ENCODE results near the gene SERTAD3. TPM values are rescaled to one million over a fixed set of nuclear protein-coding genes. Genes with fewer than 3 reads are reported as not detected.
"Not testable (repeated sequence)": the region's sequence is repeated elsewhere in the genome, so short reads cannot be mapped to it uniquely, and the experiment has no call there.

Gene SERTAD3
- total and polyA plus RNA-seq, 2 donors = 32.2 to 43.8 TPM

DNA sequence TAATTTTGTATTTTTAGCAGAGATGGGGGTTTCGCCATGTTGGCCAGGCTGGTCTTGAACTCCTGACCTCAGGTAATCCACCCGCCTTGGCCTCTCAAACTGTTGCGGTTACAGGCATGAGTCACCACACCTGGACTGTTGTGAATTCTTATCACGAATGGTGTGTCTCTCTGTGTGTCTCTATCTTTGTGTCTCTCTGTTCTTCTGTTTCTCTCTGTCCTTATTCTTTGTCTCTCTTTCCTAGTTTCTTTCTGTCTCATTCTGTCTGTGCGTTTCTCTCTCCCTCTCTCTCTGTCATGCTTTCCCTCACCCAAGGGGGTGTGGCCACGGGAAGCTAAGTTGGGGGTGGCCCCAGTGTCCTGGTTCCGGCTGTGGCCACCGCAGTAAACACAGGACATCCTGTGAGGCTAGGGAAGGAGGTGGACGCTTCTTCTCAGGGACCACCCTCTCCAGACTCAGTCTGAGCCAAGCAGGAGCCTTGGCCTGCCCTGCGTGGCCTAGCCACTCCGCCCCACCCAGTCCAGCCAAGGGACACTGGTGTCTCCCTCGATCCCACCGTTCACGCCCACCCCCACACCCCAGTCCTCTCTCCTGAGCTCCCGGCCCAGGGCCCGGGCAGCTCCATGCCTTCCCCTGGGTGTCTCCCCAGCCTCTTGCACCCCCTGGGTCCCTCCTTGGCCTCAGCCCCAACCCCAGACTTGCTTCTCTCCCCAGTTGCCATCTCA is 27.1 kb downstream of the SERTAD3 start:
- WGBS = 40% methylated on average over 16 of the region's 16 CpGs
- no peaks in the 10 kb centered on the region for H3K4me1 ChIP-seq (ENCODE audit: insufficient read depth)
- no peak overlapping the region for H3K4me3 ChIP-seq (ENCODE audit: low read depth, low read length)
- H3K27ac ChIP-seq (ENCODE audit: low read depth) = peak overlapping the region; percentile 91
- no peaks in the 10 kb centered on the region for H3K36me3 ChIP-seq (ENCODE audit: insufficient read depth)
- DNase-seq (ENCODE audit: extremely low spot score) = no peak

DNA sequence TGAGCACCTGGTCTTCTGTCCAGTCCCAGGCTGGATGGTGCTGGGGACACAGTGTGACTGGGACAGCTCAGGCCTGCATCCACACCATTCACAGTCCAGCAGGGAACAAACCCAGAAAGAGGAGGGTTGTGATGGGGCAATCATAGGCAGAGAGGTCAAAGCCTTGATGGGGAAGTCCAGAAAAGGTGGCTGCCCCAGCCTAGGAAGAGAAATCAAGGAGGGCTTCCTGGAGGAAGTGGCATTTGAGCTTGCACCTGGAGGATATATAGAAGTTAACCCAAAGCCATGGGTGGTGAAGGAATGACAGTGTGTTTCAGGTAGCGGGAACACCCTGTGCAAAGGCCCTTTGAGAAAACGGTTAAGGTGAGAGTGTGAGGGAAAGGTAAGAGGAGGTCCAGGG is 28.4 kb downstream of the SERTAD3 start:
- no peak for DNase-seq (ENCODE audit: extremely low spot score)
- no peaks in the 10 kb centered on the region for H3K36me3 ChIP-seq (ENCODE audit: insufficient read depth)
- H3K27ac ChIP-seq (ENCODE audit: low read depth) = no peak overlapping the region
- WGBS = 98% methylated on average over 2 of the region's 2 CpGs
- H3K4me1 ChIP-seq (ENCODE audit: insufficient read depth) = no peaks in the 10 kb centered on the region
- no peak overlapping the region for H3K4me3 ChIP-seq (ENCODE audit: low read depth, low read length)

DNA sequence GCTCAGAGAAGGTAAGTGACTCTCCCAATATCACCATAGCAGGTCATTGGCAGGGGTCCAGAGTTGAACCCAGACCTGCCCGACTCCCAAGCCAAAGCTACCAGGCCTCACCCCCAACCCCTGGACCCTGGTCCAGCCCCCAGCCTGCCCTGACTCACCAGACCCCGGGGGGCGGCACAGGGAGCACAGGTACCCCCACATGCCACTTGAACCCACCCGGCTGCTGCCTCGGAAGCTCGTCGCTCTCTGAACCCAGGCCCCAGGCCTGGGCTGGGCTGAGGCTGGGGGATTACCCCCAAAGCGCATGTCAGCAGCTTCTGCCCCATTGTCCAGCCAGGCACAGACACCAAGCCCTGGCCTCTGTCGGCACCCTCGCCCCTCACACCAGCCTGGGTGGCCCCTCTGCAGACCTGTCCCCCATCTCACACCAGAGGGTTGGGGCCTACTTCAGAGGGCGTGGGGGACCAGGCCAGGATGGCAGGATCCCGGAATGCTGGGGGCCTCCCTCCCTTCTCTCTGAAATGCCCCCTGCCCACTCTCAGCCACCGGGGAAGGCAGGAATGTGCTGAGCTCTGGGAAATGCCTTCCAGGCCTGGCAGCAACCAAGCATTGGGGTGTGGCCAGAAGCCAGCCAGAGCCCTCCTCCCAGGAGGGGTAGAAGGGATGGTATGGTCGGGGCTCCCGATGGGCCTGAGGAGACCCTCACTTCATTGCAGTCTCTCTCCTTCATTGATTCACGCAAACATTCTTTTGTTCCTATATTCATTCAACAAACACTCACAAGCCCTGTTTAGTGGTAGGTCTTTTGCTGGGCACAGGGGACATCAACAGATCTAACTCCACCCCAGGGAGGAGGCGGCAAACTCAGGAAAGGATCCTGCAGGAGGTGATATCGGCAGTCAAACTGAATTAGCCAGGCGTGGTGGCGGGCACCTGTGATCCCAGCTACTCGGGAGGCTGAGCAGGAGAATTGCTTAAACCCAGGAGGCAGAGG is 29.3 kb downstream of the SERTAD3 start:
- WGBS = 83% methylated on average over 21 of the region's 21 CpGs
- DNase-seq (ENCODE audit: extremely low spot score) = no peak
- no peaks in the 10 kb centered on the region for H3K4me1 ChIP-seq (ENCODE audit: insufficient read depth)
- no peak overlapping the region for H3K4me3 ChIP-seq (ENCODE audit: low read depth, low read length)
- H3K27ac ChIP-seq (ENCODE audit: low read depth) = no peak overlapping the region
- no peaks in the 10 kb centered on the region for H3K36me3 ChIP-seq (ENCODE audit: insufficient read depth)

DNA sequence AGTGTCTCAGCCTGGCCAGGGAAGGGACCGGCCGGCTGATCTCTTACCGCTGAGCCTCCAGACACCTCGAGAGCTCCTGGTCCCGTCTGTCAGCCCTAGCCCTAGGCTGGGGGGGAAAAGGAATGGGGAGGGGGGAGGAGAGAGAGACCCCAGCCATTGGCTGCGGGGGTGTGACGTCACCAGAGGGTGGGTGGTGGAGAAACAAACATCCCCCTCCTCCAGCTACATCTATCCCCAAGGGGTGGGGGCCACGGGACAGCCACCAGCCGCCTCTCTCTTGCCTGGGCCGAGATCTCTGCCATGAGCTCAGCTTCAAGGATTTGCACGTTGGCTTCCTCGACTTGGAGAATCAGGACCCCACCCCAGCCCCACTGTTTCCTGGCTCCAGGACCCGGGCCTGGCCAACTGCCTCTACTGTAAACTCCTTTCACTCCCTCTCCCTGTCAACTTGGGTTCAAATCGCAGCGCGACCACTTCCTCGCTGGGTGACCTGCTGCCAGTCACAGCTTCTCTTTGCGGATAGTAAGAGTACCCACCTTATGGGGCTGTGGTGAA is 30.8 kb downstream of the SERTAD3 start, which contains the start of gene PRX:
Gene PRX (minus strand): TSS at position 88 of the 555 bp plus-strand sequence. CDS start 5,446 bp downstream, outside the sequence.
- no peak within 1 kb of the TSS for H3K27ac ChIP-seq (ENCODE audit: low read depth)
- H3K4me3 ChIP-seq (ENCODE audit: low read depth, low read length) = no peak within 1 kb of the TSS
- 28% methylated on average over 18 of the region's 18 CpGs for WGBS
- H3K36me3 ChIP-seq (ENCODE audit: insufficient read depth) = no peaks in the 10 kb centered on the region
- H3K4me1 ChIP-seq (ENCODE audit: insufficient read depth) = no peaks in the 10 kb centered on the region
- no peak for DNase-seq (ENCODE audit: extremely low spot score)

DNA sequence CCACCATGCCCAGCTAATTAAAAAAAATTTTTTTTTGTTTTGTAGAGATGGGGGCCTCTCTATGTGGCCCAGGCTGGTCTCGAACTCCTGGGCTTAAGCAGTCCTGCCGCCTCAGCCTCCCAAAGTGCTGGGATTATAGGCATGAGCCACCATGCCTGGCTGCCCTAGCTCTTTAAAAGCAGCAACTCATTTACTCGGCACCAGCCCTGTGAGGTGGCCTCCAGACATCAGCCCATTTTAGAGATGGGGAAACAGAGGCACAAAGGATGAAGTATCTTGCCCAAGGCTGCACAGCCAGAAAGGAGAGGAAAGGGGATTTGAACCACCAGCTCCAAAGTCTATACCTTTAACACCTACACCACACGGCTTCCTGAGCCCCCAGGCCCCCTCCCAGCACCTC is 31.3 kb downstream of the SERTAD3 start:
- Histone ChIP-seq H3K4me3 (ENCODE audit: low read depth, low read length) (no peak overlapping the region), H3K36me3 (ENCODE audit: insufficient read depth) (no peaks in the 10 kb centered on the region), H3K4me1 (ENCODE audit: insufficient read depth) (no peaks in the 10 kb centered on the region), H3K27ac (ENCODE audit: low read depth) (no peak overlapping the region)
- 69% methylated on average over 4 of the region's 4 CpGs for WGBS
- no peak for DNase-seq (ENCODE audit: extremely low spot score)

DNA sequence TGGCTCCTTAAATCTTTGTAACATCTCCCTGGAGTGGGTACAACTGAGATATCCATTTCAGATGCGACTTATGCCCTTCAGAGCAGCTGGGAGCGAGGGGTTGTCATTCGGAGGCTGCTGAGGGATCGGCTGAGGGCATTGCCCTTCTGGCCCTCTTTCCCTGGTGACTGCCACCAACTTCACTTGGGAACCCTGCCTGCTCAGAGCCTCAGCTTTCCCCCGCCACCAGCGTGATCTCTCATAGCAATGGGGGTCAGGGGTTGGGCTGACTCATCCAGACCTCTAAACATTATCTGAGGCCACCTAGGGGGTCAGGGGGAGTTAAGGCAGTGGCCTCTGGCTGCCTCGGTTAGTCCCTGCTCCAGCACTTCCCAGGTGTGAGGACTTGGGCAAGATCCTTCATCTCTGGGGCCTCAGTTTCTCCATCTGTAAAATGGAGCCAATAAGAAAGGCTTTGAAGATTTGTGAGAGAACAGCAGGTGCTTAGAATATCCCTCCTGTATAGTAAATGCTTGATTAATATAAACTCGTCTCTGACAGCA is 32.1 kb downstream of the SERTAD3 start:
- DNase-seq (ENCODE audit: extremely low spot score) = no peak
- Histone ChIP-seq H3K4me1 (ENCODE audit: insufficient read depth) (no peaks in the 10 kb centered on the region), H3K4me3 (ENCODE audit: low read depth, low read length) (no peak overlapping the region), H3K27ac (ENCODE audit: low read depth) (no peak overlapping the region), H3K36me3 (ENCODE audit: insufficient read depth) (no peaks in the 10 kb centered on the region)
- 76% methylated on average over 8 of the region's 8 CpGs for WGBS

DNA sequence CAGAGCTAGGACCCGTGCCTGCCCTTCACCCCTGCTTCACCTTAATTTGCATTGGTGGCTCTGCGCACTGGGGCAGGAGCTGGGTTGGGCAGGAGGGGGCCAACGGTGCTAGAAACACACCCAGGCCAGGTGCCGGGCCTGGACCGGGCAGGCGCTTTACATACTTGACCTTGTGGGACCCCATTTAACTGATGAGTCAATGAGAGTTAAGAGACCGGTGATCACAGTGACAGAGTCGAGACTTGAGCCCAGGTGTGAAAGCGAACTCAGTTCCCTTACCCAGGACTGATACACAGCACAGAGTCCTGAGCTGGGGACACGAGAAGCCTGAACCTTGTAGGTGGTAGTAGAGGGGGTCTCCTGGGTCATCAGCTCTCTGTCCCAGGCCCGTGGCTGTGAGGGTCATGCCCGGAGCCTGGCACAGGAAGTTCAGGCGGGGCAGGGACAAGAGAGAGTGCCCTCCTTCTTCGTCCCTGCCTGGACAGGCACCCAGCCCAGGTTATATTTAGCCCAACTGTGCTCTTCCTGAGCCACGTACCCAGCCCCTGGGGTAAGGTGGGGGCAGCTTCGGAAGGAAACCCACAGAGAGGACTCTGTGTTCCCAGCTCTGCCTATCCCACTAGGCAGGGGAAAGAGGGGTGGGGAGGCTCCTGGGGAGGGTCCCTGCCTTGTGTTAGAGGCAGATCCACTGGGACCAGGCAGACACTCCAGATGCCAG is 32.9 kb downstream of the SERTAD3 start:
- Histone ChIP-seq H3K4me3 (ENCODE audit: low read depth, low read length) (no peak overlapping the region), H3K36me3 (ENCODE audit: insufficient read depth) (no peaks in the 10 kb centered on the region), H3K4me1 (ENCODE audit: insufficient read depth) (no peaks in the 10 kb centered on the region), H3K27ac (ENCODE audit: low read depth) (no peak overlapping the region)
- DNase-seq (ENCODE audit: extremely low spot score) = no peak
- WGBS = 53% methylated on average over 16 of the region's 16 CpGs

DNA sequence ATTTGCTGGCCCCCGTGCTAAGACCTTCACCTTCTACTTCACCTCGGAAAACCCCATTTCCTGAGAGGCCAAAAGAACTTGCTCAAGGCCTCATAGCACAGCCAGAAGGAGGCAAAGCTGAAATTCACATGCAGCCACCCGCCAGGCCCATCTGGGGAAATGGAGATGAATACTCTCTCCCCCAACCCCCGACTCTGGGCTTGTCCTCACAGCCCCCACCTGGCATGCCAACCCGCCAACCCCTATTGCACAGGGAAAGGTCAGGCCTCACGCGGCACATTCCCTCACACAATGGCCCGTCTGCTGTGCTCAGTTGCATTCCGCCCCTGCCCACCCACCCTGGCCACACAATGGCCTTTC is 34.1 kb downstream of the SERTAD3 start:
- no peak for DNase-seq (ENCODE audit: extremely low spot score)
- H3K36me3 ChIP-seq (ENCODE audit: insufficient read depth) = no peaks in the 10 kb centered on the region
- H3K4me3 ChIP-seq (ENCODE audit: low read depth, low read length) = no peak overlapping the region
- no peak overlapping the region for H3K27ac ChIP-seq (ENCODE audit: low read depth)
- H3K4me1 ChIP-seq (ENCODE audit: insufficient read depth) = no peaks in the 10 kb centered on the region
- 79% methylated on average over 9 of the region's 9 CpGs for WGBS

DNA sequence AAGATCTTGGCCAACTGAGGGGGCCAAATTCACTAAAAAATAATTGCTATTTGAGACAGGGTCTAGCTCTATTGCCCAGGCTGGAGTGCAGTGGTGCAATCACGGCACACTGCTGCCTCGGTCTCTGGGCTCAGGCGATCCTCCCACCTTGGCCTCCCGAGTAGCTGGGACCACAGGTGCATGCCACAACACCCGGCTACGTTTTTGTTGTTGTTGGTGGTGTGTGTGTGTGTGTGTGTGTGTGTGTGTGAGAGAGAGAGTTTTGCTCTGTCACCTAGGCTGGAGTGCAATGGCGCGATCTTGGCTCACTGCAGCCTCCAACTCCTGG is 35.6 kb downstream of the SERTAD3 start:
- H3K36me3 ChIP-seq (ENCODE audit: insufficient read depth); H3K4me3 ChIP-seq (ENCODE audit: low read depth, low read length); DNase-seq (ENCODE audit: extremely low spot score); H3K27ac ChIP-seq (ENCODE audit: low read depth); H3K4me1 ChIP-seq (ENCODE audit: insufficient read depth): not testable (repeated sequence)
- 86% methylated on average over 8 of the region's 8 CpGs for WGBS

DNA sequence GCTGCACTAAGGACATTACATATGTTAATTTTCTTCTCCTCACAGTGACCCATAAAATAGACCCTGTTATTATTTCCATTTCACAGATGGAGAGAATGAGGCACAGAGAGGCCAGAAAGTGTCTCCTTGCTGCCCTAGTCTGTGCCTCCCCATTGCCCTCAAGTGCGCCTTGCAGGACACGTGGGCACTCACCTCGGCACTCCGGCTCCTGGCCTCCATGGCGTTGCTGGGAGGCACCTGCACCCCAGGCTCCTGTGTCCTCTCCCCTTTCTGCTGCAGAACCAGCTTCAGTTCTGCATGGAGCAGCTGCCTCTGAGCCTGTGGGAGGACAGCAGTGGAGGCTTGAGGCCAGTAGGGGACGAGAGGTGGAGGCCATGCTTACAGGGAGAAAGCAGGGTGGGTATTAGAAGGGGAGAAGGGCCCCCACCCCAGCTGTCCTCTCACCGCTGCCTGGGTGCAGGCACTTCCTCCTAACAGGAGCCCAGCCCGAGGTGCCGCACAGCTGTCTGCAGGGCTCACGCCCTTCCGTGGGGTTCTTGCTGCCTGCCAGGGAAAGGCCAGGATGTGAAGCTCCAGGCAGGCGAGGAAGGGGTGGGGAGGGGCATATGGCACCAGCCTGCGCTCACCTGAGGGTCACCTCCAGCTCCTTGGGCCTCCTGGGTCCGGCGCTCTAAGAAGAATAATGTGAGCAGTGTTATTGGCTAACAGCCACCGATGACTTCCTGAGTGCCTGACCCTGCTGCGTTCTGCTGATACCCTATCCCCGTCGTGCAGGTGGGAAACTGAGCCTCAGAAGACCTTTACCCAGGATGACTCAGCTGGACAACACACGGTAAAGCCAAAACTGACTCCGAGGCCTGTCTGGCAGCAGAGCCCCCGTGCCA is 36.2 kb downstream of the SERTAD3 start:
- Histone ChIP-seq H3K4me1 (ENCODE audit: insufficient read depth) (no peaks in the 10 kb centered on the region), H3K36me3 (ENCODE audit: insufficient read depth) (no peaks in the 10 kb centered on the region), H3K4me3 (ENCODE audit: low read depth, low read length) (no peak overlapping the region), H3K27ac (ENCODE audit: low read depth) (no peak overlapping the region)
- no peak for DNase-seq (ENCODE audit: extremely low spot score)
- 59% methylated on average over 22 of the region's 22 CpGs for WGBS

DNA sequence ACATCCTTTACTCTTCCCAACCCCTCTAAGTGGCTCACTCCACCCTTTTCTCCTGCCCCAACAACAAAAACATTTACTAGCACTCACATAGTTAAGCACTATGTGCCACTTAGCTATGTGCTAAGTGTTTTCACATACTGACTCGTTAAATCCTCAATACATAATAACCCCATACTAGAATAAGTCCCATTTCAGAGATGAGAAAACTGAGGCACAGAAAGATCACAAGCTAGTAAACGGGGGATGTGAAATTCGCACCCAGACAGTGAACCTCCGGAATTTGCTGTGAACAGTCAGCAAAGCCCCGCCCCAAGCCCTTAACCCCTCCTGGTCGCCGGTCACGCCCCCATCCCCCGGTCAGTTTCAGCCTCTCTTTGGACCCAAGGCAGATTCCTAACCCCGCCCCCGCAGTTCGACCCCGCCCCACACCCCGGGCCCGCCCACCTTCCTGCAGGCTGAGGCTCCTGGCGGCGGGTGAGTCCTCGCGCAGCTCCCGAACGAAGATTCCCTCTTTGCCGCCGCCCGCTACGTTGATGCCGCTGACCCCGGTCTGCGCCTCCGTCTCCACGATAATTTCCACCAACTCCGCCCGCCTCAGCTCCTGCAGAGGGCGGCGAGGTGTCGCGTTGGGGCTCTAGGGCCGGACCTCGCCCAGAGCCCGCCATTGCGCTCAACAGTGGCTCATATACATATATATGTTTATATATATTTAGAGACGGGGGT is 40.7 kb downstream of the SERTAD3 start:
- Histone ChIP-seq H3K36me3 (ENCODE audit: insufficient read depth) (no peaks in the 10 kb centered on the region), H3K4me1 (ENCODE audit: insufficient read depth) (no peaks in the 10 kb centered on the region), H3K27ac (ENCODE audit: low read depth) (peak overlapping the region; percentile 59), H3K4me3 (ENCODE audit: low read depth, low read length) (peak overlapping the region; percentile 50)
- peak; percentile 51 for DNase-seq (ENCODE audit: extremely low spot score)
- under 1% methylated on average over 41 of the region's 41 CpGs for WGBS

DNA sequence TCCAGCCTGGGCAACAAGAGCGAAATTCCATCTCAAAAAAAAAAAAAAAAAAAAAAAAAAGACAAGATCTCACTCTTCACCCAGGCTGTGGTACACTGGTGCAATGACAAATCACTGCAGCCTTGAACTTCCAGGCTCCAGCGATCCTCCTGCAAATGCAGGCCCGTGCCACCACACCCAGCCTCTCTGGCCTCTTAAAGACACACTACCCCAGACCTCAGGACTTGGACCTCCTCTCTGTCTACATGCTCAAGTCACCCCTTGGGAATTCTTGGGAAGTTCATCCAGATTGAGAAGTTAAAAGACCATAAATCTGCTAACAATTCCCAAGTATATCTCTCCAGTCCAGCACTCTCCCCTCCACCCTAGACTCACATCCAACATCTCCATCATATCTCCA is 43.6 kb downstream of the SERTAD3 start:
- 55% methylated on average over 3 of the region's 3 CpGs for WGBS
- Histone ChIP-seq H3K36me3 (ENCODE audit: insufficient read depth) (no peaks in the 10 kb centered on the region), H3K27ac (ENCODE audit: low read depth) (no peak overlapping the region), H3K4me1 (ENCODE audit: insufficient read depth) (no peaks in the 10 kb centered on the region), H3K4me3 (ENCODE audit: low read depth, low read length) (no peak overlapping the region)
- no peak for DNase-seq (ENCODE audit: extremely low spot score)

Data from urinary bladder (tissue), 4 donors.